Stimulated activated CD4-positive, alpha-beta T cell treated with anti-CD3 and anti-CD28 coated beads, Interleukin-12 subunit alpha, Interleukin-12 subunit beta, amount 100 ng/mL, for 4 hours (primary cell): ENCODE measurements around the gene ADD1.

Experiments
- DNase-seq: peaks from one replicate; pipeline ENCODE4 v3.0.0-alpha.2; 2020

The ADD1 gene

DNA sequence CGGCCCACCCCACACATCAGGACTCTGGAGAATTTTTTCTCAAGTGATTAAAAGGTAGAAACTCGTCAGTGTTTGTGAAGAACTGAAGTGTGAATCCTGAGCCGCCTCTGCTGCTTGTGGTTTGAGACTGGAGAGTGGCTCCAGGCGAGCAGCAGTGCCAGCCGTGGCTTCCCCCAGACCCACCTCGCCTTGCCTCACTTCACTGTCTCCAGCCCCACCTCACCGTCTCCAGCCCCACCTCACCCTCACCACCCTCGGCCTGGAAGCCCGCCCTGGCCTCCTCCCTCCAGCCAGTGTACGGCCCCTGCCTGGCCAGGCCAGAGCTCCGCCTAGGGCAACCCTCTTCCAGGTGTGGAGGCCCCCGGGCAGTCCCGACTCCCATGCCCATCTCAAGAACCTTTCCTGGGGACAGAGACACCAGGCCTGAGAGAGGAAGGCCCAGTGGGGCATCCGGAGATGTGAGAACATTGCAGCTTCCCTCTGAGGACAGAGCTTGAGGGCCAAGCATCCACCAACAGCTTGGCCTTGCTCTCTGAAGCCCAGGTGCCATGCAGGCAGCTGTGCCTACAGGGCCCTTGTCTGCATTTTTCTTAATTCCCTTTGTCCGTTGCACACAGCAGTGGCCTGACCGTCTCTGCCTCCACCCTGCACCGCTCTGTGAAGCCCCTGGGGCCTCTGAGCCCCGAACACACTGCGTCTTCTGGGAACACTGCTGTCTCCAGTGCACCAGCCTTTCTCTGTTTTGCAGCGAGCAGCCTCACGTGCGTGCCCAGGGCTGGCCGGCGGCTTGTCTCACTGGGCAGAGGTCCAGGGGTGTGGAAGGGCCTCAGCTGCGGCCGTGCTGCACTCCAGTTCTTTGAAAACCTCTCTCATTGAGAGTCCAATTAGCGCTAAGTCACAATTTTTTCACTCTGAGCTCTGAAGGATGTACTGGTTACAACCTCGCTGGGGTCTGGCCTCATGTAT is 37.0 kb upstream of the ADD1 start:
- DNase-seq, result no peak

DNA sequence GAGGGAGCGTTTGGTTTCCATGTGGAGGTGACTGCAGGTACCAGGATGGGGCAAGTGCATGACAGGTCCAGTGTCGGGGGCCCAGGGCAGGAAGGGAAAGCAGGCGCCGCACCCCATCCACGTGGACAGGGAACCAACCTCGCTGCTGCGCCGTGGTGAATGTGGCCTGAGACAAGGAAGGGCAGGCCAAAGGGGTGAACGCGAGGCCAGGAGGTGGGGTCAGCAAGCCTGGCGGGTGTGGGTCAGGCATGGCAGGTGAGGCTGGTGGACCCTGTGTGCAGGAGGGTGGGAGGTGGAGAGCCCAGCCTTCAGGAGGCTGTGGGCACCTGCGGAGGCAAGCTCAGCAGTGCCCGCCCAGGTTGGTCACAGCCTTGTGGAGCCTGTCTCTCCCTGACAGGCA is 36.1 kb upstream of the ADD1 start:
- no peak for DNase-seq

- no peak for DNase-seq
These were observed 35.6 kb upstream of the ADD1 start for GRCh38 chr4:2808001-2808400.

DNA sequence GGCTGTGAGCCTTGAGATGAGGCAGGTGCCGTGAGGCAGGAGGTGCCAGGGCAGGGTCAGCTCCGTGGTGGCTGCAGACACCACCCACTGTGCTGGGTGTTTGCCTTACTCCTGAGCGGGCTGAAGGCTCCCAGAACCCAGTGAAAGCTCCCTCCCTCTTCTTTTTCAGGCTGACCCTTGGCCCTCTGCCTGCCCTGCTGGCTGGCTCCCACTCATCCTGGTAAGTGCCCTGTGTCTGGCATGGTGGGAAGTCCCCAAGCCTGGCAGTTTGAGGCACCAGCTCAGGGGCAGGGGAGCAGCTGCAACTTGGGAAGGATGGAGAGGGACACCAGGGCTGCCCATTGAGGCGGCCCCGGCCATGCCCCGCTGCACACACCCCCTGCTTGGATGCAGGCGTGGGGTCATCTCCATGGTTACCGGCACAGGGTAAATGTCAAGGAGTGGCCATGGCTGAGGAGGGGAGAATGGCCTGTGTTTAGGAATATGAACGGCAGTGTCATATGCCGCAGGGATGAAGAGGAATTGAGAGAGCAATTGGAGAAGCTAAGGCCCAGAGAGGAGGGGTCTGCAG is 33.9 kb upstream of the ADD1 start:
- no peak for DNase-seq

DNA sequence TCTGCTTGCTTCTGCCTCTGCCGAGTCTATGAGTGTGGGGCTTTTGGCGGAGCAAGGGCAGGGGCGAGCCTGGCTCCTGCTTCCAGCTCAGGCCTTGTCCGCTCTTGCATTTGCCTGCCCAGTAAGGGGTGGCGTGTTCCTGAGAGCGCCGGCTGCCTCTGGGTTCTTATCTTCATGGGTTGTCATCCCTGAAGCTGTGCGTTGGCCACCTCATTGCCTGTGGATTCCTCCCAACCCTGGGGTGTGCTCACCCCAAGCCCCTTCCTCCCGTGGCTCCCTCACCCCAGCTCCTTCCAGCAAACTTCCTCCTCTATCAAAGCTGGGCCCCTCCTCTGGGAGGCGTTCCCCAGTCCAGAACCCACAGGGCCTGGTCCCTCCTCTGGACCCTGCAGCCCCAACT is 33.3 kb upstream of the ADD1 start:
- DNase-seq, result no peak

DNA sequence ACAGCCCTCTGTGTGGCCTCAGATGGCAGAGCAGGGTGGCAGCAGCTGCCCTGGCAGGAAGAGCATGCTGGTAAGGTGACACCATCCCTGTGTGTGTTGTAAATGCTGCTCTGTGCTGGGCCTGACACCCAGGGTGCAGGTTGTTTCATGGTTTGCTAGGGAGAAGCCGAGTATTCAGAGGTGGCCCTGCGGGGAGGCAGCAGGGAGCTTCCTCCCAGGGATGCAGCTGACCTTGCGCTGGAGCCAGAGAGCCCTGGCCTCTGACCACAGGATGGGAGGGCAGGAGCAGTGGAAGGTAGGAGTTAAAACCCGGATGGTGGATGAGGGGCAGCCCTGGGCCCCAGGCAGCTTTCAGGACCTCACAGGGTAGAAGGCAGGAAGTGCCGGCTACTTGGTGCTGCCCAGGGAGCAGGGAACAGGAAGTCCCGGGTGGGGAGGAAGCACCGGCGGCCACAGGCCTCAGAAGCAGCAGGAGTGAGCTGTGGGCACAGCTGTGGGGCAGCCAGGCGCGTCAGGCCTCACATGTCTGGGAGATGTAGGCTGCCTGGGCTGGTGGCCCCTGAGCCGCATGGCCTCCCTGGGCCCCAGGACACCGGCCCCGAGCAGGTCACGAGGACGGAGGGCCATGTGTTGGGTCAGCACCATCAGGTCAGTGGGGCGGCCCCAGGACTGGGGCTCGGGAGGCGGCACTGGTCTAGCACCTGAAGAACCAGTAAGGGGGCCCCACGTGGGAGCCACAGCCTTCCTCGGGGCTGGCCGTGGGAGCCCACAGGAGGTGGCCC is 31.6 kb upstream of the ADD1 start:
- peak; percentile 44 for DNase-seq

GRCh38 chr4:2812612-2813354 is 30.9 kb upstream of the ADD1 start:
- DNase-seq, result peak; percentile 31

GRCh38 chr4:2813446-2814405 is 29.9 kb upstream of the ADD1 start:
- no peak for DNase-seq

DNA sequence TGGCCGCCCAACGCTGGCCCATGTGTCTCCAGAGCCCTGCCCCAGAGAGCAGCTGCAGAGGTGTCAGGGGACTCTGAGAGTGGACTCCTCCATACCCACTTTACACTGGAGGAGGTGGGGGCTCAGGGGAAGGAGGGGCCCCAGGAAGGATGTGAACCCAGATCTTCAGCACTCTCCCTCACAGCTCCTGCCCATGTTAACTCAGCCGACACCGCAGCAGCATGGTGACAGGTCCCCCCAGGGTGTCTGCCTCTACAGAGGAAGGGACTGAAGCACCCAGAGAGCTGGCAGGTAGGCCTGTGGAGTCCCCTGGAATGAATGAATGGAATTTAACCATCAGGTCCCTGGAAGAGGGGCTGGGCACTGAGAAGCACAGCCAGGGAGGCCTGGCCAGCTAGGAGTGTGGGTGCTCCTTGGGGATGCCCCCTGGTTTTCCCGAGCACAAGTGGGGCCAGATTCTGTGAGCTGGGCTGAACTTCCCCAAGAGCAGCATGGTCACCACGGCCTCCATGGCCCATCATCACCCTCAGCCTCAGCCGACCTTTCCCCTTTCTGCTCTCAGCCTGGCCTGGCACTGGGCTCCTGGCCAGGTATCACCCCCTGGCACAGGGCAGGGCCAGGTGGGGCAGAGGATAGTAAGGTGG is 28.9 kb upstream of the ADD1 start:
- DNase-seq, result no peak

- DNase-seq, result no peak
These were observed 27.2 kb upstream of the ADD1 start for GRCh38 chr4:2816401-2816954.

DNA sequence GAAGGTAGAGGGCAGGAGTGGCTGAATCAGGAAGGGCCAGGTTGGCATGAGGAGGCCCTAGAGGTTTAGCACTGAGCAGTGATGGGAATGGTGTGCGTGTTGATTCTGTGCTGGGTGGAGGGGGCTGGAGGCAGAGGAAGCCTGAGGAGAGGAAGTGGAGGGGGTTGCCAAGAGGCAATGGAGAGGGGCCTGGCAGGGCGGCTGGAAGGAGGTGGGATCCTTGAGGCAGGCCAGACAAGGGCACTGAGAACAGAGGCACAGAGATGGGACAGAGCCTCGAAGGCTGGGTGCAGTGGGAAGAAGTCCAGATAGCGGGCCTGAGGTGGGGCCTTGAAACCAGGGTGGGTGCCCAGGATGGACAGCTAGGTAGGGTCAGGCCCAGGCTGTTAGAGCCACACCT is 26.5 kb upstream of the ADD1 start:
- no peak for DNase-seq

- no peak for DNase-seq
These were observed 25.8 kb upstream of the ADD1 start for GRCh38 chr4:2817701-2818350.

GRCh38 chr4:2818351-2818939 is 25.2 kb upstream of the ADD1 start:
- no peak for DNase-seq

- DNase-seq, result no peak
These were observed 24.1 kb upstream of the ADD1 start for GRCh38 chr4:2819244-2820215.

DNA sequence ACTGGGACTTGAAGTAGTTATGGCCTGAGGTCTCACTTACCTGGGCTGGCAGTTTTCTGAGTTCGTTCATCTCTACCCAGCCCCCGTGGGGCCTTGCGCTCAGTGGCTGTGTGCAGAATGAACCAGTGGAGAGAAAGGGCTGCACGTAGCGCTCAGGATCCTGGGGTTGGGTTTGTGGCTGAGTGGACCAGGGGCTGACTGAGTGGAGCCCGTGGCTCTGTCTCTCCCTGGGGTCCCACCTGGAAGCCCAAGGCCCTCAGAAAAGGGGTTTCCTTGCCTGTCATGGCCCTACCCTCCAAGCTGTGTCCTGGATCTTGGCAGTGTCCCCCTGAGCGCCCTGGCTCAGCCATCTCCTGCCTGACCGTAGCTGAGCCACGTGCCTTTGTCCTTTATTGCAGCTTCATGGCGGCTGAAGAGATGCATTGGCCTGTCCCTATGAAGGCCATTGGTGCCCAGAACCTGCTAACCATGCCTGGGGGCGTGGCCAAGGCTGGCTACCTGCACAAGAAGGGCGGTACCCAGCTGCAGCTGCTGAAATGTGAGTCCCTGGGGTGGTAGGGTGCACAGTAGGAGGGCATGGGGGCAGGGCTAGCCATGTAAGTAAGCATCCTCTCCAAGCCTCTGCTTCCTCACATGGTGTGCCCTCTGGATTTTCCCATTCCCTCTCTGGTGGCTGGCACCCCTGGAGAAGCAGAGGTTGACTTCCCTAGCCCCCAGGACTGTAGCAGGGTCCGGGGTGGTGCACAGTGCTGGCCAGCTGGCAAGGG is 23.2 kb upstream of the ADD1 start:
- no peak for DNase-seq

- no peak for DNase-seq
These were observed 21.0 kb upstream of the ADD1 start for GRCh38 chr4:2822461-2823300.

DNA sequence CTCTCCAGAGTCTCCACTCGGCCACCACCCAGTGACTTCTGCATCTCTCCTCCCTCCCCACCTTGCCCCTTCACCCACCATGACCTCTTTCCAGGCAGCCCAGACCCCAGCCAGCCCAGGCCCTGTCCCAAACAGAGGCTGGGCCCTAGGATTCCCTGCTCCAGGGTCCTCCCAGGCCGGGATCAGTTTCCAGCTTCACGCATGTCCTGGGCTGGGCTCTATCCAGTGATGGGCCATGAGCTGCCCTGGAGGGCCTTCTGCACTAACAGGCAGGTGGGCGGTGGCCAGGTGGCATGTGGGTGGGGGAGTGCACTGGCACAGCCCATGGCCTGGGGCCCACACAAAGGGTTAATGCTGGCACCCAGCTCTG is 20.4 kb upstream of the ADD1 start:
- no peak for DNase-seq
